Right ventricle myocardium superior (tissue), 1 donor: ENCODE results near the gene NEDD9. TPM values are rescaled to one million over a fixed set of nuclear protein-coding genes. Genes with fewer than 3 reads are reported as not detected.
A peak's percentile ranks its signal among the peaks of the same experiment; 100 is the strongest.

Experiments used
- ATAC-seq: fragments of 200-7000 bp; cut with Tn5 transposase; one replicate; pipeline ENCODE4 v1.9.1; 2020; ENCODE audit warnings: mild to moderate bottlenecking; ENCODE audit not compliant: poor library complexity
- DNase-seq: peaks from one replicate; pipeline ENCODE4 v3.0.0-alpha.2; 2020
- intact Hi-C: fragments of 100-400 bp; cut with DNase I; formaldehyde crosslinking; loops from one replicate; pipeline ENCODE4 v1.11.2; 2022
- long read RNA-seq: library from polyadenylated mRNA; unstranded; transcript quantifications from one replicate; pipeline ENCODE4 v2.0.0, GENCODE V29; 2021
- total RNA-seq: library from RNA; stranded (reverse); fragmentation: NEBNext Ultra II Directional; extraction: Animal tissue kit (Norgen Biotek cat#: 25700); gene quantifications from one replicate; pipeline ENCODE4 v1.2.1, GENCODE V29; 2021
- donor health status: DM: no; HTN: yes; CAD: no; lungs with severe emphysema.

Gene NEDD9, protein sequence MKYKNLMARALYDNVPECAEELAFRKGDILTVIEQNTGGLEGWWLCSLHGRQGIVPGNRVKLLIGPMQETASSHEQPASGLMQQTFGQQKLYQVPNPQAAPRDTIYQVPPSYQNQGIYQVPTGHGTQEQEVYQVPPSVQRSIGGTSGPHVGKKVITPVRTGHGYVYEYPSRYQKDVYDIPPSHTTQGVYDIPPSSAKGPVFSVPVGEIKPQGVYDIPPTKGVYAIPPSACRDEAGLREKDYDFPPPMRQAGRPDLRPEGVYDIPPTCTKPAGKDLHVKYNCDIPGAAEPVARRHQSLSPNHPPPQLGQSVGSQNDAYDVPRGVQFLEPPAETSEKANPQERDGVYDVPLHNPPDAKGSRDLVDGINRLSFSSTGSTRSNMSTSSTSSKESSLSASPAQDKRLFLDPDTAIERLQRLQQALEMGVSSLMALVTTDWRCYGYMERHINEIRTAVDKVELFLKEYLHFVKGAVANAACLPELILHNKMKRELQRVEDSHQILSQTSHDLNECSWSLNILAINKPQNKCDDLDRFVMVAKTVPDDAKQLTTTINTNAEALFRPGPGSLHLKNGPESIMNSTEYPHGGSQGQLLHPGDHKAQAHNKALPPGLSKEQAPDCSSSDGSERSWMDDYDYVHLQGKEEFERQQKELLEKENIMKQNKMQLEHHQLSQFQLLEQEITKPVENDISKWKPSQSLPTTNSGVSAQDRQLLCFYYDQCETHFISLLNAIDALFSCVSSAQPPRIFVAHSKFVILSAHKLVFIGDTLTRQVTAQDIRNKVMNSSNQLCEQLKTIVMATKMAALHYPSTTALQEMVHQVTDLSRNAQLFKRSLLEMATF
- 23.7 TPM for total RNA-seq
- long read RNA-seq, full-length matches to known transcripts = 6 of 41 reads
- long read RNA-seq, partial matches to known transcripts = 34 of 41 reads
- long read RNA-seq, other reads (novel, unspliced or antisense) = 1 of 41 reads

DNA sequence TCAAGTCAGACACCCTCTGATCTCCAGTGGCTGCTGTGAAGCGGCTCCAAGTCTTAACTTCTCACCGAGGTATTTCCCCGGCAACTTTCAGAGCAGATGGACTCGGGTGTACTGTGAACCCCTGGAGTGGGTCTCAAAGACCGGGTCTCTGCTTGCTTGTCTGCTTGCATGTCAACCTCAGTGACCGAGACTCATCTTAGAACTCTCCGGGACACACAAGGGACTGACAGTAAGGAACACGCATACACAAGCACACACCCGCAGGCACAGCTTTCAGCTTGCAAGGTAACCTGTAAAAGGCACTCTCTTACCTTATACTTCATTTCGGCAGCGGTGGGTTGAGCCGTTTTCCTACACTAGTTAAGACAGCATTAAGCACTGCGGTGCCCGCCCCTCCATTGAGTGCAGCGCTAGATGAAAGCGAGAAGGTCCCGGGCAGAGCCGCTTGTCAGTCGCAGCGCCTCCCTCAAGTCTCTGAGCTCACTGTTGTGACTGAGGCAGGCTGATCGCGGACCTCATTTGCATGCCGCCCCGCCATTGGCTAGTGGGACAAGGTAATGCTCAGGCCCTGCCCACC, at the start of gene NEDD9:
Gene NEDD9, minus strand, starts transcription at position 476 of the 577 bp plus-strand sequence. Its CDS starts 153 bp downstream, at position 323.
- ATAC-seq = peak; percentile 99
- intact Hi-C loops = no loop called here
- DNase-seq = peak; percentile 96

DNA sequence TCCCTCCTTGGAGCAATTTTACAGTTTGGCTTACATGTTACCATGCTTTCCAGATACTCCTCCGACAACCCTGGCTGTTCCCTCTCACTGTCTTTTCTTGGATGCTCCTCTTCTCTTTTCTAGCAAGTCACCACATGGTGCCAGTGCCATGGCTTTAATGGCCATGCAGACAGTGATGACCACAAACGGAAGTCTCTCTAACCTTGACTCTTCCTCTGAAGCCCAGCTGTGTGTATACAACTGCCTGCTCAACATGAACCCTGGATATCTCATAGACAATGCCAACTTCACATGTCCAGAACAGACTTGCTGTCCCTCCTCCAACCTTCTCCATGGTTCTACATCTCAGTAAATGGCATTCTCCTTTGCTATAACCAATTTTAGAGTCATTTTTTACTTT, 49.8 kb upstream of the NEDD9 start:
- ATAC-seq (no peak), DNase-seq (no peak)
- intact Hi-C loops = no loop called here

DNA sequence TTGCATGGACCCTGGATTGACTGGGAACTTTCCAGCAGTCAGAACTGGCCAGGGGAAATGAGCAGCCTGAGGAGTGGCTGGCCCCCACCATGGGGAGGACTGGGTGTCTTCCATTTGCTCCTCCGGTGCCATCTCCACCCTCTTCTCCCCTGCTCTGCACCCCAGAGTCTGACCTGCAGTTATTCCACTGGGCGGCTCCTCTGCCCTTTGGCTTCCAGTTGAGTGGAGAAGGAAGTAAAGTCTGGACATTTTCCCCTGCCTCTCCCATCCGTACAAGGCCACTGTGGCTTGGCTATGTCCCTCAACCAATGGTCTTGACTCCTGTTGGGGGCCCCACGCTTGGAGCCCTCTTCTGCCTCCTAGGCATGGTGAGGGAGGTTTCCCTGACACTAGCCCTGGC, 47.9 kb upstream of the NEDD9 start:
- DNase-seq = no peak
- intact Hi-C loops = no loop called here
- ATAC-seq = no peak

DNA sequence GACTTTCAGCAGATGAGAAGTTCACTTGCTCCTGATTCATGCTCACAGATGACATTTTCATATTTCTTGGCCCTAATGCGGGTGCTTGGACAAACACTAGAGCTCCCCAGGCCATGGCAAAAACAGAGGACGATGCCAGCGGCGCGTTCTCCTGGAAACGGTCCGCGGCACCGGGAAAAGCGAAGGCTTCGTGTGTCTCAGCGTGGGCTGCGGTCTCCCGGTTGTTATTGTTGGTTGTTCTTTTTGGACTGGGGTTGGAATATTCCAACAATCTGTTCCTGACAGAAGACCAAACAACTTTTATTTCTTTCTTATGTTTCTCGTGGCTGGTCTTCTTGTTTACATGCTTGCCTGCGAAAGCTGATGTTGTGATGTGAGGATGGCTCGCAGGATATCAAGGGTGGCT, 46.8 kb upstream of the NEDD9 start:
- ATAC-seq (no peak), DNase-seq (no peak)
- intact Hi-C loops = no loop called here

DNA sequence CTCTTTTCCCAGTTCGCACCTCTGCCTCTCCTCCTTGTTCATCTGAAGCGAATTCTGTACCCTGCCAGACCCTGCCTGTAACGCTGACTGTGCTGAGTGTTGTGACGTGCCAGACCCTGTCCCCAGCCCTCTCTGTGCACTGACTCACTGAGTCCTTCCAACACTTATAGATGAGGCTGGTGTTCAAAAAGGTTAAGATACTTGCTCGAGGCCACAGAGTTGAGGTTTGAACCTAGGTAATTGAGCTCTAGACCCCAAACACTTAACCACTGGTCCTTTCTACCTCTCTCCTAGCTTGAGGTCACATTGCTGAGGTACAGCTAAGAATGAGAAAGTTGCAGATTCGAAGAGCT, 45.7 kb upstream of the NEDD9 start:
- DNase-seq = no peak
- intact Hi-C loops = no loop called here

DNA sequence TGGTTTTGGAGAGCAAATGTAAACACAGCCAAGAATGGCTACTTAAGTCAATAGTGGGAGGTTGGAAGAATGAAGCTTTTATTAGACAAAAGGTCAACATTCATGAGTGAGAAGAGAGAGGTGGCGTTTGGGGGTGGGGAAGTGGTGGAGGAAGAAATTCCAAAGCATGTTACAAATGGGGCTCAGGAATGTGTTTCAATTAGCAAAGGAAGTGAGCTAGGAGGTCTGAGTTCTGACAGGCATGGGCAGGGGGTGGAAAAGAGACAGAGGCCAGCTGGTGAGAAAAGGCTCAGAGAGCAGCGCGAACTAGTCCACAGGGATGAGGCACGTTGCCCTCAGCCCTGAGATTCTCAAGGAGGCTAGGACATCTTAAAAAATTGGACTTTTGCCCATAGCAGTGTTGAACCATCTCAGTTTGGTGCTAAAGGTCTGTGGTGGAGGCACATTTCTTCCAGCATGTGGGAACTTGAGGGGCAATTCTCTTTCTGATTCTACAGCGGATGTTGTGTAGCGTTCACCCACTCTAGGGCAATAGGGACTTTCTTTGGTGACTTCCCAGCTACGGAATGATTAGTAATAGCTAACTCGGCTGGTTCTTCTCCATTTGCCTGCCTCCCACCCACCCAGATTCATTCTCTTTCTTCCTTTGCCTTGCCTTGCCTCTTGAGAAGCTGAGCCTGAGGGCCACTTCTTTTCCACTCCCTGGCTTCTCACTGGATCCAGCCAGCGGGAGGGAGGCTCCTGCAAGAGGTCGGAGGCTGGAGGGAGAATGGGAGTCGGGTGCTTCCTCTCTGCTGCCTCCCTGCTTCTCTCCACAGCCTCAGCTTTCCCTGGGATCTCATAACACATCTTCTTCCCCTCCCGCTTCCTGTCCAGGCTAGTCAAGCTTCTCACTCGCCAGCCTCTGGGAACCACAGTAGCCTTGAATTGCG, 45.1 kb upstream of the NEDD9 start:
- ATAC-seq (no peak), DNase-seq (no peak)
- intact Hi-C loops = no loop called here

More for the DNA sequence above, 45.7 kb upstream of the NEDD9 start:
- no peak for ATAC-seq

DNA sequence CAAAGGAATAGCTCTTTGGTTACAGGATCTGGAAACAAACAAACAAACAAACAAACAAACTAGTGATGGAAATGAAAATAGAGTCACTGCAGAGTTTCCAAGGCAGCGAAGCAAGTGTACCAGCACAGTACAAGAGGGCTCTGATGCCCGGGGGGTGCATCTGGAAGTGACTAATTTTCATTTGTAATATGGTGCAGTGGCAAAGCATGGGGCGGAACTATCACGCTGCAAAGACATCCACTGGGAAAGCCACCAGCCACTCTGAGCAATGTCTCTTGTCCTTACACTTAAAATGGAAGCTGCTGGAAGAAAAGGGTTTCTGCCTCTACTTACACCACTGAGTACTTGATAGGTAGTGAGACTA, 44.4 kb upstream of the NEDD9 start:
- DNase-seq (no peak), ATAC-seq (no peak)

DNA sequence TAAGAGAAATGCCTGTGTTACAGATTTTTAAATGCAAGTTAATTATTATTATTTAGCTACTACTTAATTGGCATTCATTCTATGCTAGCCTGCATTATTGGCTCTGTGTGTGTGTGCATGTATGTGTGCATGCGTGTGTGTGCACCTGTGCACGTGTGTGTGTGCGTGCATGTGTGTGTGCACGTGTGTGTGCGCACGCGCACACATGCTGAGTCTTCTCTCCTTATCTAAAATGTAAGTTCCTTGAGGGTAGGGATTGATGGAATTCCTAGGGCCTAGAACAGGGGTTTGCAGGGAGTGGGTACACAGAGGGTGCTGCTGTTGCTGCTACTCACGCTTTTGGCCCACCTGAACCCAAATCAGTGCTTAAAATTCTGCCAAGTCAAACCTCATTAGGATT, 43.8 kb upstream of the NEDD9 start:
- ATAC-seq (no peak), DNase-seq (no peak)
- intact Hi-C loops = no loop called here

More for the DNA sequence above, 44.4 kb upstream of the NEDD9 start:
- intact Hi-C loops = no loop called here

DNA sequence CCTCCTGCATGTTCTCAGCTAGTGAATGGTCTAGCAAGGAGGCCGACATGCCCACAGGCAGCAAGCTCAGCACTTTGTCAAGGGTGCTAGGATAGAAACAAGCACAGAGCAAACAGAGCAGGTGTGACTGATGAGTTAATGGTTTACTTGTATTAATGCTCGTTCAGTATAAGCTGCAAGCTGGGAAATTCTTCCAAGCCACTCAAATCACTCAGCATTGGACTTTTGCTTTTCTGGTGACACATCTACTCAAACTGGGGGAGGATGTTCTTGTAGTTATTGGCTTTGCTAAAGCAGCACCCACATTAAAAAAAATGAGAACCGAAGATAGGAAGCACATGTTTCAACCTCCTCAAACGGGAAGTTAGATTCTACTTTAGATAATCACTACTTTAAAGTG, 43.1 kb upstream of the NEDD9 start:
- intact Hi-C loops = no loop called here
- DNase-seq (no peak), ATAC-seq (no peak)

DNA sequence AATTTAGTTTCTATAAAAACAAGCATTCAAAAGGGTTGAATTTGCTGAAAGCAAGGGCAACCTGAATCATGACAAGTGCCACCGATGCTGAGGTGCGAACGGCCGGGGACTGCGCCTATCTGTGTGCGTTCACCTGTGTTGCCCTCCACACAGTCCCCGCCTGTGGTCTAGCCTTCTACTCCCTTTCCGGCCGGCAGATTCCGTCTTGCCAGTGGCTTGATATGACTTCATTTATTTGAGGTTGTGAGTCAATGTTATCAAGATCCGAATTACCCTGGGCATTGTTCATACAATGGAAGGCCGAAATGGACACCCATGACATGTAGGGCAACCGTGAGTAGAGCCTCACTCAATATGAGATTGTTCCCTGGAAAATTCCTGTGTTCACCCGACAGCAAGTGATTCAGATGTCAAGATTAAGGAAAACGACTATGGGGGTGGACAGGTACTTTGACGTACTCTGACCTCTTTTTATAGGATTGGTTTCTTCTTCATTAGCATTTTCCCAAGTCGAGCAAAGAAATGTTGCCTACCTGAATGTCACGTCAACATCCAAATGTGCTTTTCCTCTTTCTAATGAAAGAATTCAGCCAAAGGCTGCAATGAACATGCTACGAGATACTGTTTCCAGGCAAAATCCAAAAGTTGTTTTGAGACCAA, 41.1 kb upstream of the NEDD9 start:
- DNase-seq = no peak
- intact Hi-C loops = no loop called here
- no peak for ATAC-seq

DNA sequence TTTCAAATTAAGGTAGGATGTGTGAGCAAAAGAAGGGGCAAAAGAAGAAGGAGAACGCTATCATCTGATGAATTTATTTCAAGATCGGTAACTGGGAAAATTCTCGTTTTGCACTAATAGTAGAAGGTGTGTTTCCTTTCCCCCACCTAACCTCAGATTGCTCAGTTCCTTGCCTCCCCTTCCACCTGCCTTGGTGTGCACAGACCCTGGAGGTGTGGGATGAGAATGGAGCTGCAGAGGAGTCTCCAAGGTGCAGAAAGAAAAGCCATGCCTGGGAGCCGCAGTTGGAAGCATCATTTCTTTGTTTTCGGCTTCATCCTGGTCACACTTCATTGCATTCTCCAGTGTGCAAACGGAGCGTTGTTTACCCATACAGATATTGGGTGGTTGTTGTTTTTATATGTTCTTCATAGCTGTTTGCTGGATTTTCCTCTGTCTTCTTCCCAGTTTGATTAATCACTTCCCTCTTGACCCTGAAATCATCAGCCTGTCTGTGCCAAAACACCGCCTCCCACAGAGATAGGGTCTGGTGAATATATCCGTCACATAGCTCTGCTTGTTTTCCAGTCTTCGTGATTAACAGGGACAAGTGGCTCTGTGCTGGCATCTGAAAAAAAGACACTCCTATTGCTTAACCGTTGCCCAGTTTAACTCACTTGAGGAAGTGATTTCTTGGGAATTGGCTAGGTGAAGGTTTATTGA, 40.2 kb upstream of the NEDD9 start:
- ATAC-seq (peak; percentile 23), DNase-seq (no peak)
- intact Hi-C loops = no loop called here

DNA sequence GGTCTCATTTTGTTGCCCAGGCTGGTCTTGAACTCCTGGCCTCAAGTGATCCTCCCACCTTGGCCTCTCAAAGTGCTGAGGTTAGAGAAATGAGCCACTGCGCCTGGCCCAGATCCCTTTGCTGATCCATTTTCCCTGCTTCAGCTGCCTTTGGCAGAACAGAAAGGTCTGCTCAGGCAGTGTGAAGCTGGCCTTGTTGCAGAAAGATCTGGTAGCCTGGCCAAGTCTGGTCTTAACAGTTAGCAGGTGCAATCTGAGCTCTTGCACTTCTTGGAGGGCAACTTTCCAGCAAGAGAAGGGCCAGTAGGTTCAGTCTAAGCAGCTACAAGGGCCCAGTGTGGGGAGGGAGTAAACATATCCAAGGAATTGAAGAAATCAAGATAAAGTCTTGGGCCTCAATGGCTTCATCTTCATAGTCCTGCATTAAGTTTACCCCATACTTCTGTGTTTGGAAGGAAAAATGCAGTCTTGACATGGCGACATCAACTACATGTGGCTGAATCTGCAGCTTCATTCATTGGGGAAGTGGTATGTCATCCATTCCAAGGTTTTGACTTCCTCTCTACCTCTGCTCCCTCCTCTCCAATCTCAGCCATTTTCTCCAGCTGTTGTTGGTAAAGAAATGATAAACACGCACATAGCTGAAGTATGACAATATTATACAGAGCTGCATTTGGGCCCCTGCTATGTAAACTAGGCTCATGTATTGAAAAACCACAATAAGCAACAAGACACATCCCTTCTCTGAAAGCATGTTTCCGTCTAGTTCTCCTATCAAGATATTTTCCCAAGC, 39.0 kb upstream of the NEDD9 start:
- ATAC-seq (no peak), DNase-seq (no peak)
- intact Hi-C loops = no loop called here

DNA sequence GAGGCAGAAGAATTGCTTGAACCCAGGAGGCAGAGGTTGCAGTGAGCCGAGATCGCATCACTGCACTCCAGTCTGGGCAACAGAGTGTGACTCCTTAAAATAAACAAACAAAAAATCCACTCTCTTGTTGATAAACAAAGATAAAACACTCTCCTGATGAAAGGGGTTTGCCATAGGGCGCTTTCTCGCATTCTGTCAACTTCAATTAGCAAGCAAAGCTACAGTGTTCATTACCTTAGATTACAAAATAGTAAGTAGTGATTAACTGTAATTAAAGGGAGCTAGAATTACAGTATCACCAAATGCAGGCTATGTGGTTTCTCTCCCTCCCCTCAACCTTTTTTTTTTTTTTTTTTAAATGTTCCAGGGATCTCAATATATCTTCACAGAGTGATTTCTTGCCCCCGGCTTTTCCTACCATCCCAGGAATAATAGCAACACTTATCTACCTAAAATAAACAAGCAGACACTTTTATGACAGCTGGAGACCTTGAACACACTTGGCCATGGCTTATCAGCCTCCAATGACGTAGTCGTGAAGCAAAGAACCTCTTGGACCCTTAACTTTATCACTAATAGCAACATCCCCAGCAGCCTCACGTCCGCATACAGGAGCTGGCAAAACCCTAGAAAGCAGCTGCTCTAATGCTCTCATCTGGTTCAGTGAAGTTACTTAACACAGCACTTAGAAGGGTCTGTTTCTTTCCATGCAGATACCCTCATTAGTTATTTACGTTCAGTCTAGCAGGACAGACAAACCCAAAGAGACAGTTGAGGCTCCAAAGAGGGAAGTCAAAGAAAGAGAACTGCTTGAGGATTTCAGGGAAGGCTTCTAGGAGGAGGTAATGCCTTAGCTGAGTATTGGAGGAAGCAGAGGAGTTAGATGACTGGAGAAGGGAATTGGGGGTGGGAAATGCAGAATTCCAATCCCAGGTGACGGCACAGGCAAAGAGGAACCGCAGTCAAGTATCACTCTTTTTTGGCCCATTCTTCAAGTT, 37.9 kb upstream of the NEDD9 start:
- ATAC-seq = peak; percentile 86
- intact Hi-C loops = no loop called here
- DNase-seq = no peak

DNA sequence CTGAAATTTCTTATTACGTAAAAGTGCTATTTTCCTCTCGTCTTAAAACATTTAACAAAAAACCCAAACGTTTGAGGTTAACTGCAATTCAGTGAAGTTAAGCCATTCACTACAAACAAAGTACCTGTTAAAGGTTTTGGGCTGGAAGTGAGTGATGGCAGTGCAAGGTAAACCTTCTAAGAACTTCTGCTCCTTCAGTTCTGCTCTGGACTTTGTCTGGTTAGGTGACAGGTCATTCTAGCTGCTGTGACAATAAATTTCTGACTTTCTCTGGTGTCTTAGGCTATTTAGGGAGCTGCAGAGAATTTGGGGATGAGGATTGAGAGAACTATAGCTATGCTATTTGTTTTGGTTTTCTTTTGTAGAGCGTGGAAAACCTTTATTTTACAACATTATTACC, 36.5 kb upstream of the NEDD9 start:
- intact Hi-C loops = no loop called here
- ATAC-seq = no peak
- DNase-seq = no peak

DNA sequence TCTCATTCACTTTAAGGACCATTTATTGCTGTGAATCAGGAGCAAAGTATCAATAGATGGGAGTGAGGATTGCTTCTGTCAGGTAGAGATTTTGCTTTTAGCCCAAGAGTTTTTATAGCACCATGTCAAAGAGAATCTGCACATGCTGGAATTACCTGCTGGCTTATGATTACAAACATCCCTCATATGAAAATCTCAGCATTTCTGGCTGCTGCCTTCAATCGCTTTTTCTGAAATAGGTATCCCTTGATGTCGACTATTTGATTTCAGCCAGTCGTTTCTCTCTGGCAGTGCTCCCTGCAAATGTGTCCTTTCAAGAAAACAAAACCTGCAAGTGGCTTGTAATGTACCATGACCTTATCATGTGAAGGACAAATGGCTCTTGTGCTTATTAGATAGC, 34.5 kb upstream of the NEDD9 start:
- no peak for DNase-seq
- intact Hi-C loops = no loop called here
- ATAC-seq = no peak

DNA sequence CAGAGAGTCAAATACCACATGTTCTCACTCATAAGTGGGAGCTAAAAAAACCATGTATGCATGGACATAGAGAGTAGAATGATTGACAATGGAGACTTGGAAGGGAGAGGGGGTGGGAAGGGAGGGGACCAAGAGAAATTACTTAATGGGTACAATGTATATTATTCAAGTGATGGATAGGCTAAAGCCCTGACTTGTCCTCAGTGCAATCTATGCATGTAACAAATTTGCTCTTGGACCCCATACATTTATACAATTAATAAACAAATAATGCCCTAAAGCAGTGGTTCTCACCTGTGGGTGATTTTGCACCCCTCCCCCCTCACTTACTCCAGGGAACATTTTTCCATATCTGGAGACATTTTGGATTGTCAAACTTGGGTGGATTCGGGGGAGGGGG, 33.5 kb upstream of the NEDD9 start:
- no peak for ATAC-seq
- DNase-seq = no peak
- intact Hi-C loops = no loop called here
